HG03565 (cell line): ENCODE results near the gene RPP21.
"Not testable (repeated sequence)": the region's sequence is repeated elsewhere in the genome, so short reads cannot be mapped to it uniquely, and the experiment has no call there.

ENCODE experiments used
- ATAC-seq: cut with Tn5 transposase; IDR thresholded peaks from one replicate; pipeline ENCODE4 v1.9.1; 2021; ENCODE audit warnings: mild to moderate bottlenecking, moderate library complexity; ENCODE audit not compliant: unreplicated experiment

RPP21 gene

GRCh38 chr6:30369280-30369679 is 24.3 kb downstream of the RPP21 start:
- not testable (repeated sequence) for ATAC-seq

GRCh38 chr6:30378290-30378937 is 33.5 kb downstream of the RPP21 start:
- no peak for ATAC-seq

GRCh38 chr6:30380464-30380863 is 35.5 kb downstream of the RPP21 start:
- no peak for ATAC-seq

- no peak for ATAC-seq
These were observed 41.2 kb downstream of the RPP21 start for GRCh38 chr6:30386166-30386565.

- ATAC-seq, result no peak
These were observed 46.3 kb downstream of the RPP21 start for GRCh38 chr6:30391240-30391639.

- no peak for ATAC-seq
These were observed 49.2 kb downstream of the RPP21 start for GRCh38 chr6:30394139-30394538.
